Heart right ventricle (tissue), 16 donors: Measurements from ENCODE around the gene AUTS2. TPM values are rescaled to one million over a fixed set of nuclear protein-coding genes. Genes with fewer than 3 reads are reported as not detected.

Experiments used
- ATAC-seq, 8 donors: fragments of 200-7000 bp; cut with Tn5 transposase; one replicate each; pipeline ENCODE4 v1.9.1; 2020; ENCODE audit warnings: mild to moderate bottlenecking in 8 of 8, moderate library complexity in 8 of 8, moderate number of reproducible peaks in 1 of 8
- DNase-seq, 2 donors: peaks; one replicate each; pipeline ENCODE4 v3.0.0-alpha.2; 2020
- H3K27ac ChIP-seq, 10 donors: fragments of 200-600 bp; sonication (generic) in 2 of 10; one replicate each; pipeline versions ENCODE4 v1.5.0 to v1.8.0; 2020 to 2022; ENCODE audit warnings: mild to moderate bottlenecking in 3 of 10
- H3K27me3 ChIP-seq, 7 donors: fragments of 200-600 bp; one replicate each; pipeline ENCODE4 v1.8.0; 2021 to 2022; ENCODE audit warnings: mild to moderate bottlenecking in 2 of 7
- H3K36me3 ChIP-seq, 9 donors: fragments of 200-600 bp; sonication (generic) in 1 of 9; one replicate each; pipeline versions ENCODE4 v1.5.0 to v1.8.0; 2020 to 2022; ENCODE audit warnings: mild to moderate bottlenecking in 2 of 9
- H3K4me1 ChIP-seq, 9 donors: fragments of 200-600 bp; sonication (generic) in 1 of 9; one replicate each; pipeline versions ENCODE4 v1.5.0 to v1.8.0; 2020 to 2022; ENCODE audit warnings: mild to moderate bottlenecking in 4 of 9
- H3K4me3 ChIP-seq, 10 donors: fragments of 200-600 bp; sonication (generic) in 2 of 10; one replicate each; pipeline versions ENCODE4 v1.5.0 to v1.8.0; 2020 to 2022; ENCODE audit warnings: mild to moderate bottlenecking in 7 of 10, moderate library complexity in 2 of 10
- H3K9me3 ChIP-seq, 11 donors: fragments of 200-600 bp in 10 of 11; sonication (generic) in 2 of 11; one replicate each; pipeline versions ENCODE4 v1.5.0 to v1.8.0; 2013 to 2022; ENCODE audit warnings: mild to moderate bottlenecking in 2 of 11, control low read depth in 1 of 11, moderate library complexity in 1 of 11
- CTCF ChIP-seq, 9 donors: fragments of 200-600 bp; sonication (generic) in 2 of 9; IDR thresholded peaks; one replicate each; pipeline versions ENCODE4 v1.5.0 to v1.8.0; 2021 to 2022; ENCODE audit warnings: antibody characterized with exemption in 9 of 9, mild to moderate bottlenecking in 5 of 9, moderate library complexity in 1 of 9
- WGBS, 2 donors: extraction: QIAGEN DNeasy Blood & Tissue Kit; methylation state at CpG; one replicate each; pipeline ENCODE4 v1.1.7; 2013; ENCODE audit warnings: inconsistent platforms in 1 of 2; 5-methylcytosine and 5-hydroxymethylcytosine counted together
- intact Hi-C, 10 donors: fragments of 100-400 bp; cut with DNase I; formaldehyde crosslinking; loops; one replicate each; pipeline versions ENCODE4 v1.11.1 to v1.14.2; 2022
- polyA plus RNA-seq, 2 donors: library from polyadenylated mRNA; stranded (reverse); fragments of 200-250 nt; gene quantifications; one replicate each; pipeline ENCODE4 v1.2.3, GENCODE V29; 2013
- total RNA-seq, 10 donors: library from RNA; stranded (reverse); fragmentation: NEBNext Ultra II Directional in 3 of 10; extraction: Animal tissue kit (Norgen Biotek cat#: 25700) in 3 of 10; gene quantifications; one replicate each; pipeline versions ENCODE4 v1.2.1 to v1.2.4, GENCODE V29; 2021 to 2023
- donor health status: Arrhythmogenic right ventricular cardiomyopathy.
- donor health status: ischemic (EF 13 %, LVEDD 7.1; RV severe dilation, severe dysfunction).
- donor health status: healthy with polysubstance abuse.
- donor health status: DM: no; HTN: yes; CAD: no.
- donor health status: DM: no; HTN: no; CAD: no.
- donor health status: ischemic (EF 25% LVEDD 6.9; RV normal size, moderate dysfunction).
- donor health status: ischemic (EF 25% LVEDD 5.7; RV mildly dilated, moderate dysfunction).
- donor health status: healthy.
- donor health status: DM: yes; HTN: yes; CAD: no.
- donor health status: Ischemic cardiomyopathy.
- donor health status: ischemic (EF 35%, LVEDD 5.7; RV mildly dilated, moderate dysfunction).
- donor health status: nonischemic (EF 11% LVEDD 7.7; RV severe dilation, severe dysfunction).
- donor health status: DM: yes; HTN: yes; CAD: no.
- donor health status: PGD.
- donor health status: ischemic (EF 29% LVEDD 5.4; RV normal size, mild dysfunction).
- donor health status: nonischemic (EF 23%, LVEDD 6.1; RV moderate dilation, normal function).

AUTS2 gene
- total and polyA plus RNA-seq, 12 donors, result 1.6 to 11.2 (median 7.3) TPM

GRCh38 chr7:70379210-70379609, 780.9 kb downstream of the AUTS2 start:
- intact Hi-C loops, result no loop called here
- ATAC-seq (no peak), DNase-seq (no peak)
- H3K27me3 ChIP-seq, result no peaks in the 10 kb centered on the region
- peaks cover 0 to 6% (median 0%) of the 10 kb centered on the region in 11 donors for H3K9me3 ChIP-seq
- no peak overlapping the region for H3K27ac ChIP-seq
- H3K4me1 ChIP-seq, result peaks cover 0 to 13% (median 0%) of the 10 kb centered on the region in 9 donors
- H3K36me3 ChIP-seq, result no peaks in the 10 kb centered on the region
- no peak for TF ChIP-seq CTCF (IDR thresholded peaks at IDR 0.05)
- 96 to 98% methylated on average over 9 of the region's 9 CpGs for WGBS, 2 donors
- H3K4me3 ChIP-seq, result no peak overlapping the region

- peak in 6 of 8 donors; percentile 71 to 92 (median 81) for ATAC-seq
- no peak overlapping the region for H3K4me3 ChIP-seq
- peaks cover 0 to 9% (median 0%) of the 10 kb centered on the region in 9 donors for H3K4me1 ChIP-seq
- intact Hi-C loops, result no loop called here
- peaks cover 0 to 6% (median 0%) of the 10 kb centered on the region in 11 donors for H3K9me3 ChIP-seq
- H3K27ac ChIP-seq, result peak overlapping the region in 5 of 10 donors; percentile 8 to 64 (median 33)
- no peak for TF ChIP-seq CTCF (IDR thresholded peaks at IDR 0.05)
- WGBS, 2 donors, result 79% methylated on average over 9 of the region's 9 CpGs
- DNase-seq, result peak; percentile 43 to 49
- H3K36me3 ChIP-seq, result no peaks in the 10 kb centered on the region
- no peaks in the 10 kb centered on the region for H3K27me3 ChIP-seq
Measured at GRCh38 chr7:70380421-70381015, 782.2 kb downstream of the AUTS2 start.

GRCh38 chr7:70383066-70383782, 784.9 kb downstream of the AUTS2 start:
- DNase-seq (no peak), ATAC-seq (no peak)
- Histone ChIP-seq H3K36me3 (no peaks in the 10 kb centered on the region), H3K9me3 (no peaks in the 10 kb centered on the region), H3K27me3 (no peaks in the 10 kb centered on the region), H3K4me3 (no peak overlapping the region), H3K27ac (no peak overlapping the region), H3K4me1 (peaks cover 0 to 17% (median 4%) of the 10 kb centered on the region in 9 donors)
- 88 to 92% methylated on average over 3 of the region's 3 CpGs for WGBS, 2 donors
- no peak for TF ChIP-seq CTCF (IDR thresholded peaks at IDR 0.05)
- intact Hi-C loops, result no loop called here

GRCh38 chr7:70384024-70384423, 785.7 kb downstream of the AUTS2 start:
- Histone ChIP-seq H3K9me3 (no peaks in the 10 kb centered on the region), H3K27me3 (no peaks in the 10 kb centered on the region), H3K4me1 (peaks cover 0 to 17% (median 4%) of the 10 kb centered on the region in 9 donors), H3K27ac (no peak overlapping the region), H3K36me3 (no peaks in the 10 kb centered on the region), H3K4me3 (no peak overlapping the region)
- ATAC-seq (no peak), DNase-seq (no peak)
- intact Hi-C loops, result no loop called here
- 97 to 98% methylated on average over 7 of the region's 7 CpGs for WGBS, 2 donors
- TF ChIP-seq CTCF (IDR thresholded peaks at IDR 0.05), result no peak
